ENCODE measurements around the gene POLR1E. TPM values are rescaled to one million over a fixed set of nuclear protein-coding genes. Genes with fewer than 3 reads are reported as not detected.

POLR1E gene, protein sequence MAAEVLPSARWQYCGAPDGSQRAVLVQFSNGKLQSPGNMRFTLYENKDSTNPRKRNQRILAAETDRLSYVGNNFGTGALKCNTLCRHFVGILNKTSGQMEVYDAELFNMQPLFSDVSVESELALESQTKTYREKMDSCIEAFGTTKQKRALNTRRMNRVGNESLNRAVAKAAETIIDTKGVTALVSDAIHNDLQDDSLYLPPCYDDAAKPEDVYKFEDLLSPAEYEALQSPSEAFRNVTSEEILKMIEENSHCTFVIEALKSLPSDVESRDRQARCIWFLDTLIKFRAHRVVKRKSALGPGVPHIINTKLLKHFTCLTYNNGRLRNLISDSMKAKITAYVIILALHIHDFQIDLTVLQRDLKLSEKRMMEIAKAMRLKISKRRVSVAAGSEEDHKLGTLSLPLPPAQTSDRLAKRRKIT
- total RNA-seq (2014; rRNA removed; shearing (Covaris generic)): 21.4 TPM in 2 replicates

- H3K27me3 ChIP-seq (replicated peaks): no peaks in the 10 kb centered on the region
- H3K27ac ChIP-seq: no peak within 1 kb of the TSS
- H3K4me3 ChIP-seq: peak within 1 kb of the TSS; percentile 52
- no peaks in the 10 kb centered on the region for H3K9me3 ChIP-seq (replicated peaks)
- H3K36me3 ChIP-seq: no peaks in the 10 kb centered on the region
- peaks cover 11% of the 10 kb centered on the region for H3K4me1 ChIP-seq (replicated peaks)
- peak; percentile 80 to 84 for DNase-seq (ENCODE audit: low read depth in 1 of 2, low spot score in 2 of 2)
Observed at GRCh38 chr9:37485389-37486255, at the start of gene POLR1E. Gene POLR1E, plus strand, starts transcription at chr9:37485948. Its CDS starts 100 bp downstream, at chr9:37486048.

DNA sequence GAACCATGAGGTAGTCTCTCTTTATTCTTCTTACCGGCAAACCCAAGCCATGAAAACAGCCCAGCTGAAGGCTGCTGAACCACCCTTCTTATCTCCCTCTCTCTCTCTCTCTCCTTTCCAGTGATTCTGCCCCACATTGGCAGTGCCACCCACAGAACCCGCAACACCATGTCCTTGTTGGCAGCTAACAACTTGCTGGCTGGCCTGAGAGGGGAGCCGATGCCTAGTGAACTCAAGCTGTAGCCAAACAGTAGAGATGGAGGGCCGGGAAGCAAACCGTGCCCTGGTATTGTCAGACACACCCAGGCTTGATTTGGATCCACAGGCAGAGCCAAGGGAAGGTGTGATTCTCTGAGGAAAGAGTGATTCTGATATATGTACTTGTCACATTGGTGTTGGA, 49.2 kb upstream of the POLR1E start:
- H3K4me3 ChIP-seq: no peak overlapping the region
- no peak for DNase-seq (ENCODE audit: low read depth in 1 of 2, low spot score in 2 of 2)
- H3K9me3 ChIP-seq (replicated peaks): no peaks in the 10 kb centered on the region
- H3K36me3 ChIP-seq: peaks cover 35% of the 10 kb centered on the region
- no peak overlapping the region for H3K27ac ChIP-seq
- H3K4me1 ChIP-seq (replicated peaks): no peaks in the 10 kb centered on the region
- H3K27me3 ChIP-seq (replicated peaks): no peaks in the 10 kb centered on the region

DNA sequence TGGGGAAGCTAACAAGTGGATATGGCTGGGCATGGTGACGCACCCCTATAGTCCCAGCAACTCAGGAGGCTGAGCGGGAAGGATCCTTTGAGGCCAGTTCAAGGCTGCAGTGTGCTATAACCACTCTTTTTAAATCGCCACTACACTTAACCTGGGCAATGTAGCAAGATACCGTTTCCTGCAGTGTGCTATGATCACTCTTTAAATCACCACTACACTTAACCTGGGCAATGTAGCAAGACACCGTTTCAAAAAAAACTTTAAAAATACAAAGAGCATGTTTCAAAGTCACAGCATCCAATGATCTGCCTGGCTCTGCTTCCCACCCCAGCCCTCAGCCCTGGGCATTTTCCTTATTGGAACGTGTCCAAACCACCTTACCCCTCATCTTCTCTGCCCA, 48.7 kb upstream of the POLR1E start:
- no peak for DNase-seq (ENCODE audit: low read depth in 1 of 2, low spot score in 2 of 2)
- Histone ChIP-seq H3K36me3 (peaks cover 39% of the 10 kb centered on the region), H3K27me3 (replicated peaks) (no peaks in the 10 kb centered on the region), H3K9me3 (replicated peaks) (no peaks in the 10 kb centered on the region), H3K27ac (no peak overlapping the region), H3K4me1 (replicated peaks) (no peaks in the 10 kb centered on the region), H3K4me3 (no peak overlapping the region)

- Histone ChIP-seq H3K27ac (no peak overlapping the region), H3K4me3 (no peak overlapping the region), H3K4me1 (replicated peaks) (no peaks in the 10 kb centered on the region), H3K36me3 (peaks cover 40% of the 10 kb centered on the region), H3K9me3 (replicated peaks) (no peaks in the 10 kb centered on the region), H3K27me3 (replicated peaks) (no peaks in the 10 kb centered on the region)
- no peak for DNase-seq (ENCODE audit: low read depth in 1 of 2, low spot score in 2 of 2)
Observed at GRCh38 chr9:37437621-37438020, 48.1 kb upstream of the POLR1E start.

GRCh38 chr9:37438359-37438758, 47.4 kb upstream of the POLR1E start:
- no peaks in the 10 kb centered on the region for H3K9me3 ChIP-seq (replicated peaks)
- no peak for DNase-seq (ENCODE audit: low read depth in 1 of 2, low spot score in 2 of 2)
- H3K4me3 ChIP-seq: no peak overlapping the region
- peaks cover 40% of the 10 kb centered on the region for H3K36me3 ChIP-seq
- H3K27me3 ChIP-seq (replicated peaks): no peaks in the 10 kb centered on the region
- no peak overlapping the region for H3K27ac ChIP-seq
- no peaks in the 10 kb centered on the region for H3K4me1 ChIP-seq (replicated peaks)

DNA sequence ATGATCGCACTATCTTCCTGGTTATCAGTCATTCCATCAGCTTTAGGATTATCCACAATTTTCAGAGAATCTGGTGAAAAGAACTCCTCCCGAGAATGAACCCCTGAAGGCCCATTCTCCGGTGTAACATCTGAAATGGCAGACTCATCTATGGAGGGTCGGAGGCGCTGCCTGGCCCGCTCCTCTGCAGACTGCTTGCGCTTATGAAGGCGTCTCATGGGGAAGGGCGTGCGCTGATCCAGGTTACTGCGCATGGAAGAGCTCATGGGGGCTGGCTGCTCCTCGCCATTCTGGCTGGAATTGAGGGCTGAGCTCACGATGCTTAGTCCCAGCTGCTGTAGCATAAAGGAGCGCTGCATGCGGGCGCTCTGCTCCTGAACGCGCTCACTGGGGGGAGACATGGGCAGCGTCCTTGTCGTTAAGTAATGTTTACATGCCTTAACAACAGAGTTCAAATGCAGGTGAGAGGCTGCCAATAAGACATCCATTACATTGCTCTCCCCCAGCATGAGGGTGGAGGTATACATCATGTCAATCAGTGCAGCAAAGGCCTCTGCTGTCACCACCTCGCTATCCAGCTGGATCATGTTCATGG, 43.9 kb upstream of the POLR1E start:
- Histone ChIP-seq H3K9me3 (replicated peaks) (no peaks in the 10 kb centered on the region), H3K36me3 (peaks cover 29% of the 10 kb centered on the region), H3K4me1 (replicated peaks) (no peaks in the 10 kb centered on the region), H3K4me3 (no peak overlapping the region), H3K27me3 (replicated peaks) (no peaks in the 10 kb centered on the region), H3K27ac (no peak overlapping the region)
- DNase-seq (ENCODE audit: low read depth in 1 of 2, low spot score in 2 of 2): no peak

DNA sequence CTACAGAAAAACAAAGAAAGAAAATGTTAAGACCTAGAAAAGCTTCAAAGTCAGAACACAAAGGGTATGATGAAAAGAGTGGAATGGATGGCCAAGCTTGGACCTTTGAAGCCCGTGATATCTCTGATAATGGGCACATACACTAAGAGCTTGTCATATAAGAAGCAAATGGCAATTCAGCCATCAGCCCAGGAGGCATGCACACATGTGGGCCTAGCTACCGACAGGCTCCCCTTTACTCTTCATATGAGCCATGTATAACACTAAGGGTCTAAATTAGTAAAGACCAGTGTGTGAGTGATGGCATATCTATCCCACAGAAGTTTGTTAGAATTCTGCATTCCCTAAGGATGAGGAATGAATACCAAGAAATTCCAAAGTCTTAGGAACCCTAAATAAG, 43.2 kb upstream of the POLR1E start:
- Histone ChIP-seq H3K27me3 (replicated peaks) (no peaks in the 10 kb centered on the region), H3K27ac (no peak overlapping the region), H3K9me3 (replicated peaks) (no peaks in the 10 kb centered on the region), H3K4me1 (replicated peaks) (no peaks in the 10 kb centered on the region), H3K4me3 (no peak overlapping the region), H3K36me3 (peaks cover 29% of the 10 kb centered on the region)
- DNase-seq (ENCODE audit: low read depth in 1 of 2, low spot score in 2 of 2): no peak

DNA sequence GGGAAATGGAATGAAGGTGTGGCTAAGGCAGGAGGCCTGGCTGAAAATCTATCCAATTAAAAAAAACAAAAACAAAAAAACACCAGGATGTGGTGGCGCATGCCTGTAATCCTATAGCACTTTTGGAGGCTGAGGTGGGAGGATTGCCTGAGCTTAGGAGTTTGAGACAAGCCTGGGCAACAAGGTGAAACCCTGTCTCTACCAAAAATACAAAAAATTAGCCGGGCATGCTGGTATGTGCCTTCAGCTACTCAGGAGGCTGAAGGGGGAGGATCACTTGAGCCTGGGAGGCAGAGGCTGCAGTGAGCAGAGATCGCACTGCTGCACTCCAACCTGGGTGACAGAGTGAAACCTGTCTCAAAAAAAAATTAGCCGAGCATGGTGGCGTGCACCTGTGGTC, 42.2 kb upstream of the POLR1E start:
- no peak for DNase-seq (ENCODE audit: low read depth in 1 of 2, low spot score in 2 of 2)
- no peak overlapping the region for H3K27ac ChIP-seq
- H3K36me3 ChIP-seq: peaks cover 20% of the 10 kb centered on the region
- H3K27me3 ChIP-seq (replicated peaks): no peaks in the 10 kb centered on the region
- H3K9me3 ChIP-seq (replicated peaks): no peaks in the 10 kb centered on the region
- no peaks in the 10 kb centered on the region for H3K4me1 ChIP-seq (replicated peaks)
- H3K4me3 ChIP-seq: no peak overlapping the region

GRCh38 chr9:37444890-37445289, 40.9 kb upstream of the POLR1E start:
- no peaks in the 10 kb centered on the region for H3K4me1 ChIP-seq (replicated peaks)
- no peak overlapping the region for H3K27ac ChIP-seq
- H3K9me3 ChIP-seq (replicated peaks): no peaks in the 10 kb centered on the region
- no peaks in the 10 kb centered on the region for H3K27me3 ChIP-seq (replicated peaks)
- DNase-seq (ENCODE audit: low read depth in 1 of 2, low spot score in 2 of 2): no peak
- H3K4me3 ChIP-seq: no peak overlapping the region
- H3K36me3 ChIP-seq: peaks cover 12% of the 10 kb centered on the region

DNA sequence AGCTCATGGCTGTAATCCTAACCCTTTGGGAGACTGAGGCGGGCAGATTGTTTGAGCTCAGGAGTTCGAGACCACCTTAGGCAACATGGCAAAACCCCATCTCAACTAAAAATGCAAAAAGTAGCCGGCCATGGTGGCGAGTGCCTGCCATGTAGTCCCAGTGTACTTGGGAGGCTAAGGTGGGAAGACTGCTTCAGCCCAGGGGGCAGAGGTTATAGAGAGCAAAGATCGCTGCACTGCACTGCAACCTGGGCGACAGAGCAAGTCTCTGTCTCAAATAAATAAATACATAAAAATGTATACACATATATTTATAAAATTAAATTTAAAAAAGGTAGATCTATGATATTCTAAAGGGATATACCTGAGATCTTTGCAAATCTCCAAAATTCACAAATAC, 39.9 kb upstream of the POLR1E start:
- peaks cover 11% of the 10 kb centered on the region for H3K36me3 ChIP-seq
- no peak overlapping the region for H3K27ac ChIP-seq
- no peak overlapping the region for H3K4me3 ChIP-seq
- H3K4me1 ChIP-seq (replicated peaks): no peaks in the 10 kb centered on the region
- DNase-seq (ENCODE audit: low read depth in 1 of 2, low spot score in 2 of 2): no peak
- no peaks in the 10 kb centered on the region for H3K27me3 ChIP-seq (replicated peaks)
- H3K9me3 ChIP-seq (replicated peaks): no peaks in the 10 kb centered on the region

DNA sequence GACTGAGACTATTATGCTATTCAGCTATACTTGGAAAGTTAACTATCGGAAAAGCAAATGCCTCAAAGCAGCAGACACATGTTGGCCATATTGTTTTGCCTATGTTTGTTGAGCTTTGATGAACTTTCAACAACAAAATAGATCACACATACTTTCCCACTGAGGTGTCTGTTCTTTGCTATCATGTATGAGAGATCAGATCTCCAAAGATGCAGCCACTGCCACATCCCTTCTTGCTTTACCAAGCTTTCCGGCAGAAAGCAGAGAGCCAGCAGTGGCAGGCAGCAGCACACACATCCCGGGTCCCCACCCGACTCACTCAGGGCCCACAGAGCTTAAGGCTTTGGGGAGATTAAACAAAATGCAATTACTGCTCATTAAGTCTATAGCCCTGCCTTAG, 39.3 kb upstream of the POLR1E start:
- Histone ChIP-seq H3K9me3 (replicated peaks) (no peaks in the 10 kb centered on the region), H3K36me3 (peaks cover 7% of the 10 kb centered on the region), H3K27me3 (replicated peaks) (no peaks in the 10 kb centered on the region), H3K4me1 (replicated peaks) (no peaks in the 10 kb centered on the region), H3K4me3 (no peak overlapping the region), H3K27ac (no peak overlapping the region)
- DNase-seq (ENCODE audit: low read depth in 1 of 2, low spot score in 2 of 2): no peak

- Histone ChIP-seq H3K36me3 (no peaks in the 10 kb centered on the region; the same call in none of the 2 replicates), H3K27me3 (replicated peaks) (no peaks in the 10 kb centered on the region), H3K9me3 (replicated peaks) (no peaks in the 10 kb centered on the region), H3K27ac (no peak overlapping the region), H3K4me1 (replicated peaks) (0 out of 2 replicates have a peak, but pooled peaks cover 3% of the 10 kb centered on the region), H3K4me3 (no peak overlapping the region)
- no peak for DNase-seq (ENCODE audit: low read depth in 1 of 2, low spot score in 2 of 2)
Observed at GRCh38 chr9:37447111-37447510, 38.6 kb upstream of the POLR1E start.

- H3K27ac ChIP-seq: no peak overlapping the region
- H3K9me3 ChIP-seq (replicated peaks): no peaks in the 10 kb centered on the region
- no peak for DNase-seq (ENCODE audit: low read depth in 1 of 2, low spot score in 2 of 2)
- no peaks in the 10 kb centered on the region; the same call in 1 of the 2 replicates for H3K36me3 ChIP-seq
- H3K4me3 ChIP-seq: no peak overlapping the region
- H3K4me1 ChIP-seq (replicated peaks): 0 out of 2 replicates have a peak, but pooled peaks cover 3% of the 10 kb centered on the region
- no peaks in the 10 kb centered on the region for H3K27me3 ChIP-seq (replicated peaks)
Observed at GRCh38 chr9:37449862-37450632, 35.7 kb upstream of the POLR1E start.

All from SJSA1 (cell line).